Stimulated activated CD4-positive, alpha-beta T cell treated with anti-CD3 and anti-CD28 coated beads, Interleukin-12 subunit alpha, Interleukin-12 subunit beta, amount 100 ng/mL, for 4 hours (primary cell): ENCODE results near the gene ARHGEF4.

Experiments used
- DNase-seq: peaks from one replicate; pipeline ENCODE4 v3.0.0-alpha.2; 2020

Gene ARHGEF4

GRCh38 chr2:130837811-130838565 is 1.3 kb downstream of the ARHGEF4 start:
- DNase-seq: no peak

- no peak for DNase-seq
Observed at GRCh38 chr2:130839011-130839780, 2.5 kb downstream of the ARHGEF4 start.

- no peak for DNase-seq
Observed at GRCh38 chr2:130840506-130840905, 3.8 kb downstream of the ARHGEF4 start.

- DNase-seq: no peak
Observed at GRCh38 chr2:130841741-130842365, 5.1 kb downstream of the ARHGEF4 start.

- DNase-seq: no peak
Observed at GRCh38 chr2:130842770-130843169, 6.1 kb downstream of the ARHGEF4 start.

- no peak for DNase-seq
Observed at GRCh38 chr2:130843321-130843985, 6.7 kb downstream of the ARHGEF4 start.

GRCh38 chr2:130844161-130844560 is 7.4 kb downstream of the ARHGEF4 start:
- no peak for DNase-seq

- DNase-seq: no peak
Observed at GRCh38 chr2:130845505-130846085, 8.9 kb downstream of the ARHGEF4 start.

- no peak for DNase-seq
Observed at GRCh38 chr2:130846233-130846632, 9.5 kb downstream of the ARHGEF4 start.

- DNase-seq: no peak
Observed at GRCh38 chr2:130846686-130847375, 10.1 kb downstream of the ARHGEF4 start.

GRCh38 chr2:130847776-130848525 is 11.2 kb downstream of the ARHGEF4 start:
- DNase-seq: no peak

GRCh38 chr2:130848526-130849210 is 12.0 kb downstream of the ARHGEF4 start:
- DNase-seq: no peak

GRCh38 chr2:130849896-130850787 is 13.4 kb downstream of the ARHGEF4 start:
- no peak for DNase-seq

- no peak for DNase-seq
Observed at GRCh38 chr2:130850788-130851623, 14.3 kb downstream of the ARHGEF4 start.

- DNase-seq: no peak
Observed at GRCh38 chr2:130851624-130852382, 15.1 kb downstream of the ARHGEF4 start.

GRCh38 chr2:130852521-130853115 is 15.9 kb downstream of the ARHGEF4 start:
- no peak for DNase-seq

GRCh38 chr2:130853391-130853790 is 16.7 kb downstream of the ARHGEF4 start:
- no peak for DNase-seq

GRCh38 chr2:130854301-130854700 is 17.6 kb downstream of the ARHGEF4 start:
- no peak for DNase-seq
